HepG2 (cell line): ENCODE measurements around the gene RNASE7. TPM values are rescaled to one million over a fixed set of nuclear protein-coding genes. Genes with fewer than 3 reads are reported as not detected.
A peak's percentile ranks its signal among the peaks of the same experiment; 100 is the strongest.

Experiments used
- ATAC-seq: fragments of 200-7000 bp; cut with Tn5 transposase; 3 replicates; pipeline ENCODE4 v1.9.1; 2020; ENCODE audit warnings: mild to moderate bottlenecking, moderate library complexity
- BruUV-seq: library from RNA; stranded (reverse); fragments of 400-500 nt; replicated peaks from 2 replicates; lab custom pipeline; 2021; lab: Mats Ljungman, UMichigan
- CTCF ChIA-PET: fragments of 300-600 bp; formaldehyde crosslinking; extraction: SDS; loops from one replicate; lab custom pipeline; 2021; ENCODE audit warnings: low total read pairs, inconsistent platforms, low intra/inter-chr PET ratio; lab: Yijun Ruan, JAX
- POLR2A ChIA-PET: fragments of 350-600 bp; sonication (Branson Sonifier 250); formaldehyde crosslinking; loops from one replicate; lab custom pipeline; 2020; ENCODE audit warnings: antibody characterized with exemption, inconsistent platforms; lab: Yijun Ruan, JAX
- DNase-seq: peaks from one replicate; pipeline ENCODE4 v3.0.0-alpha.2; 2015; ENCODE audit warnings: low spot score
- FAIRE-seq: peaks from 3 replicates; lab custom pipeline; 2011; peaks lifted over from hg19 to GRCh38; lab: Jason Lieb, UNC
- H2AFZ ChIP-seq: one replicate; pipeline ENCODE4 v1.6.1; 2011; ENCODE audit warnings: low read length, inconsistent platforms
- H3K27ac ChIP-seq: fragments of 300-600 bp; 3 replicates; pipeline ENCODE4 v1.8.0; 2011; ENCODE audit warnings: mixed run types, mild to moderate bottlenecking, mixed read lengths, low read length, inconsistent platforms; ENCODE audit not compliant: insufficient read depth; ENCODE audit errors: extremely low read length
- H3K27me3 ChIP-seq, 2 experiments: fragments of 200-600 bp in 1 of 2; 2 replicates in 1 of 2; 3 replicates in 1 of 2; pipeline versions ENCODE4 v1.6.0 to v1.8.0; 2011; ENCODE audit warnings: low read length in 2 of 2, mild to moderate bottlenecking in 2 of 2, moderate library complexity in 2 of 2, inconsistent platforms in 1 of 2; ENCODE audit not compliant: insufficient read depth in 2 of 2, control insufficient read depth in 1 of 2
- H3K36me3 ChIP-seq, 2 experiments: fragments of 200-600 bp in 1 of 2; replicated peaks in 1 of 2; 2 replicates in 1 of 2; 3 replicates in 1 of 2; pipeline versions ENCODE4 v1.5.1 to v1.8.0; 2011; ENCODE audit warnings: low read length in 2 of 2, inconsistent platforms in 1 of 2; ENCODE audit not compliant: insufficient read depth in 2 of 2, control insufficient read depth in 1 of 2
- H3K4me1 ChIP-seq: 2 replicates; pipeline ENCODE4 v1.5.1; 2012; ENCODE audit warnings: low read length, inconsistent platforms; ENCODE audit not compliant: insufficient read depth
- H3K4me2 ChIP-seq: 2 replicates; pipeline ENCODE4 v1.6.0; 2011; ENCODE audit warnings: low read depth, low read length, inconsistent platforms
- H3K4me3 ChIP-seq, 3 experiments: fragments of 200-600 bp in 1 of 3; sonication (generic), shearing (Covaris generic) in 1 of 3; replicated peaks in 1 of 3; 2 replicates each; pipeline ENCODE4 v1.5.1; 2011 to 2016; ENCODE audit warnings: low read length in 3 of 3, inconsistent platforms in 2 of 3, low read depth in 2 of 3, mild to moderate bottlenecking in 2 of 3, control low read depth in 1 of 3, mixed read lengths in 1 of 3; ENCODE audit not compliant: insufficient read depth in 1 of 3
- H3K79me2 ChIP-seq: one replicate; pipeline ENCODE4 v1.6.1; 2011; ENCODE audit warnings: low read length, inconsistent platforms; ENCODE audit not compliant: insufficient read depth
- H3K9ac ChIP-seq: 2 replicates; pipeline ENCODE4 v1.6.0; 2011; ENCODE audit warnings: mild to moderate bottlenecking, low read depth, low read length, inconsistent platforms; ENCODE audit not compliant: insufficient read depth
- H3K9me3 ChIP-seq: 2 replicates; pipeline ENCODE4 v1.5.1; 2012; ENCODE audit warnings: mild to moderate bottlenecking, low read length
- H4K20me1 ChIP-seq: 2 replicates; pipeline ENCODE4 v1.6.0; 2011; ENCODE audit warnings: inconsistent platforms, mild to moderate bottlenecking, low read length, moderate library complexity; ENCODE audit not compliant: insufficient read depth
- AGO2 ChIP-seq: fragments of 200-400 bp; formaldehyde crosslinking; optimal IDR thresholded peaks from 2 replicates; pipeline ENCODE3; 2017; ENCODE audit warnings: mild to moderate bottlenecking, low read depth, low read length, moderate library complexity
- HNRNPLL ChIP-seq: fragments of 200-400 bp; formaldehyde crosslinking; IDR thresholded peaks from 2 replicates; pipeline ENCODE4 v1.6.1; 2017; ENCODE audit warnings: mild to moderate bottlenecking, low read depth, low read length; ENCODE audit not compliant: poor library complexity, severe bottlenecking
- NFKB2 ChIP-seq: sonication (generic); formaldehyde crosslinking; IDR thresholded peaks from 2 replicates; pipeline ENCODE4 v1.4.0; 2020; ENCODE audit warnings: missing genetic modification reagents, borderline replicate concordance
- NFKBIZ ChIP-seq: IDR thresholded peaks from 2 replicates; pipeline ENCODE4 v1.6.1; 2018; ENCODE audit warnings: missing genetic modification reagents, missing compliant biosample characterization
- RBFOX2 ChIP-seq: fragments of 200-400 bp; formaldehyde crosslinking; IDR thresholded peaks from 2 replicates; pipeline ENCODE4 v1.6.1; 2017; ENCODE audit warnings: low read depth, mild to moderate bottlenecking, low read length
- ZFAT ChIP-seq: sonication (generic); formaldehyde crosslinking; conservative IDR thresholded peaks from 2 replicates; pipeline ENCODE4 v1.8.1; 2023; ENCODE audit warnings: missing genetic modification reagents, inconsistent platforms
- ZNF788 ChIP-seq: sonication (generic); formaldehyde crosslinking; IDR thresholded peaks from 2 replicates; pipeline ENCODE4 v1.5.0; 2020; ENCODE audit warnings: mild to moderate bottlenecking, missing genetic modification reagents, borderline replicate concordance
- WGBS: methylation state at CpG from one replicate; pipeline ENCODE4 v1.1.6; 2017; ENCODE audit warnings: low lambda C conversion rate; 5-methylcytosine and 5-hydroxymethylcytosine counted together
- in situ Hi-C: cut with HindIII; loops from 2 replicates; pipeline ENCODE4 v1.10.0; 2017; ENCODE audit warnings: low pct_unique_long_range_greater_than_20kb; ENCODE audit not compliant: extremely low pct_ligation_motif_present
- intact Hi-C: fragments of 100-400 bp; cut with micrococcal nuclease; formaldehyde crosslinking; loops from one replicate; pipeline ENCODE4 v1.10.0; 2022; ENCODE audit not compliant: unreplicated experiment
- polyA plus RNA-seq, 8 experiments: library from polyadenylated mRNA; depleted of rRNA in 3 of 8; stranded (reverse) in 7 of 8; unstranded in 1 of 8; fragments of >200 nt; fragmentation: Illumina TruSeq in 4 of 8; extraction: Trizol in 4 of 8; gene quantifications; 2 replicates each; pipeline versions ENCODE4 v1.2.1 to v1.2.3, GENCODE V29; 2011 to 2016; ENCODE audit warnings: low read depth in 4 of 8, missing spikeins in 1 of 8, mixed read lengths in 1 of 8; ENCODE audit not compliant: insufficient read depth in 1 of 8
- total RNA-seq, 5 experiments: library from RNA; depleted of rRNA; stranded (reverse); fragments of >200 nt; fragmentation: Illumina TruSeq; extraction: Trizol; gene quantifications; 2 replicates each; pipeline ENCODE4 v1.2.3, GENCODE V29; 2016; ENCODE audit warnings: low read depth in 1 of 5
- TF ChIP-seq, protein P1 (sequence below): sonication (generic); formaldehyde crosslinking; IDR thresholded peaks from 2 replicates; pipeline ENCODE4 v1.5.1; 2020; ENCODE audit warnings: missing genetic modification reagents, mild to moderate bottlenecking, borderline replicate concordance
- TF ChIP-seq, protein P2 (sequence below), 2 experiments: fragments of 450-650 bp in 1 of 2; sonication (generic) in 1 of 2; formaldehyde crosslinking in 1 of 2; IDR thresholded peaks; 2 replicates each; pipeline versions ENCODE4 v1.6.1 to v1.8.0; 2016 to 2022; ENCODE audit warnings: antibody characterized with exemption in 1 of 2, mild to moderate bottlenecking in 1 of 2, missing genetic modification reagents in 1 of 2

Gene RNASE7
- total and polyA plus RNA-seq, 2 of the 13 experiments (the other 11 are each of a cell fraction or from before 2014, with no cell fraction given) = 0.04 TPM; not detected in 1

DNA sequence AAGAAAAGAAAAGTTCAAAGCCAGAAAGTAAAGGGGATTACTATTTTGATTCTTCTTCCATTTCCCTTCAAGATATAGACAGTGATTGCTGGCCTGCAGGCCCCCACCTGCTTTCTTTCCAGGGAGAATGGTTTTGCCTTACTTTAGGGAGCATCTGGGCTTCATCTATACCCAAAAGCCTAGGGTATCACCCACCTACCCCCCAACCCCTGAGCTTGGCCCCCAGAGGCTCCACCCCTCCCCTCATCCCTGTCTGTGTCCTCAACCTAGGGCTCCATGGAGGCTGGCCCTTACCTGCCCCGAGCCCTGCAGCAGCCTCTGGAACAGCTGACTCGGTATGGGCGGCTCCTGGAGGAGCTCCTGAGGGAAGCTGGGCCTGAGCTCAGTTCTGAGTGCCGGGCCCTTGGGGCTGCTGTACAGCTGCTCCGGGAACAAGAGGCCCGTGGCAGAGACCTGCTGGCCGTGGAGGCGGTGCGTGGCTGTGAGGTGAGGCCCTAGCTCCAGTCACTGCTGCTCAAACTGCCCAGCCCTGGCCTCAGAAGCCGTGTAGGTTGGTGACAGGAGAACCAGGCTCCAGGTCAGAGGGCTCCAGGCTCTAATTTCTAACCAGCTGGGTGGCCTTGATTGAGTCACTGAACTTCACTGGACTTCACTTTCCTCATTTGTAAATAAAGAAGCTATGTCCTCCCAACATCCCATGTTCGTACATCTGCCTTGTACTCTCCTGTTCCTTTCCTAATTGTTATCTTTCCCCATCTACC, 41.6 kb downstream of the RNASE7 start:
- CTCF ChIA-PET = no interaction called here
- no peak overlapping the region for H3K4me3 ChIP-seq
- H3K27me3 ChIP-seq = no peaks in the 10 kb centered on the region
- H4K20me1 ChIP-seq = no peaks in the 10 kb centered on the region
- intact Hi-C loops (no loop called here), in situ Hi-C loops (no loop called here)
- 83% methylated on average over 8 of the region's 11 CpGs for WGBS
- peaks cover 52 to 77% of the 10 kb centered on the region in 2 experiments for H3K36me3 ChIP-seq
- no peak overlapping the region for H3K9ac ChIP-seq
- H3K4me2 ChIP-seq = no peak overlapping the region
- ATAC-seq (peak; percentile 15), DNase-seq (no peak), FAIRE-seq (no peak)
- no TSS peak for BruUV-seq
- H3K4me1 ChIP-seq = peaks cover 22% of the 10 kb centered on the region
- H3K27ac ChIP-seq = no peak overlapping the region
- no peaks in the 10 kb centered on the region for H3K9me3 ChIP-seq
- no peaks in the 10 kb centered on the region for H3K79me2 ChIP-seq
- POLR2A ChIA-PET = interaction anchor here (0.9 to 4.2 kb wide), 10 partner anchors 9 to 69 kb away, joined by 3 to 47 read pairs (median 5); partner anchors contain the start of genes ARHGEF40 and ZNF219
- no peak overlapping the region for H2AFZ ChIP-seq
- peak; percentile 15 for TF ChIP-seq HNRNPLL
- TF ChIP-seq AGO2 = peak; percentile 73
- TF ChIP-seq, protein P1, sequence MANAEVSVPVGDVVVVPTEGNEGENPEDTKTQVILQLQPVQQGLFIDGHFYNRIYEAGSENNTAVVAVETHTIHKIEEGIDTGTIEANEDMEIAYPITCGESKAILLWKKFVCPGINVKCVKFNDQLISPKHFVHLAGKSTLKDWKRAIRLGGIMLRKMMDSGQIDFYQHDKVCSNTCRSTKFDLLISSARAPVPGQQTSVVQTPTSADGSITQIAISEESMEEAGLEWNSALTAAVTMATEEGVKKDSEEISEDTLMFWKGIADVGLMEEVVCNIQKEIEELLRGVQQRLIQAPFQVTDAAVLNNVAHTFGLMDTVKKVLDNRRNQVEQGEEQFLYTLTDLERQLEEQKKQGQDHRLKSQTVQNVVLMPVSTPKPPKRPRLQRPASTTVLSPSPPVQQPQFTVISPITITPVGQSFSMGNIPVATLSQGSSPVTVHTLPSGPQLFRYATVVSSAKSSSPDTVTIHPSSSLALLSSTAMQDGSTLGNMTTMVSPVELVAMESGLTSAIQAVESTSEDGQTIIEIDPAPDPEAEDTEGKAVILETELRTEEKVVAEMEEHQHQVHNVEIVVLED (CRISPR knock-in tag) = no peak
- TF ChIP-seq, protein P2, sequence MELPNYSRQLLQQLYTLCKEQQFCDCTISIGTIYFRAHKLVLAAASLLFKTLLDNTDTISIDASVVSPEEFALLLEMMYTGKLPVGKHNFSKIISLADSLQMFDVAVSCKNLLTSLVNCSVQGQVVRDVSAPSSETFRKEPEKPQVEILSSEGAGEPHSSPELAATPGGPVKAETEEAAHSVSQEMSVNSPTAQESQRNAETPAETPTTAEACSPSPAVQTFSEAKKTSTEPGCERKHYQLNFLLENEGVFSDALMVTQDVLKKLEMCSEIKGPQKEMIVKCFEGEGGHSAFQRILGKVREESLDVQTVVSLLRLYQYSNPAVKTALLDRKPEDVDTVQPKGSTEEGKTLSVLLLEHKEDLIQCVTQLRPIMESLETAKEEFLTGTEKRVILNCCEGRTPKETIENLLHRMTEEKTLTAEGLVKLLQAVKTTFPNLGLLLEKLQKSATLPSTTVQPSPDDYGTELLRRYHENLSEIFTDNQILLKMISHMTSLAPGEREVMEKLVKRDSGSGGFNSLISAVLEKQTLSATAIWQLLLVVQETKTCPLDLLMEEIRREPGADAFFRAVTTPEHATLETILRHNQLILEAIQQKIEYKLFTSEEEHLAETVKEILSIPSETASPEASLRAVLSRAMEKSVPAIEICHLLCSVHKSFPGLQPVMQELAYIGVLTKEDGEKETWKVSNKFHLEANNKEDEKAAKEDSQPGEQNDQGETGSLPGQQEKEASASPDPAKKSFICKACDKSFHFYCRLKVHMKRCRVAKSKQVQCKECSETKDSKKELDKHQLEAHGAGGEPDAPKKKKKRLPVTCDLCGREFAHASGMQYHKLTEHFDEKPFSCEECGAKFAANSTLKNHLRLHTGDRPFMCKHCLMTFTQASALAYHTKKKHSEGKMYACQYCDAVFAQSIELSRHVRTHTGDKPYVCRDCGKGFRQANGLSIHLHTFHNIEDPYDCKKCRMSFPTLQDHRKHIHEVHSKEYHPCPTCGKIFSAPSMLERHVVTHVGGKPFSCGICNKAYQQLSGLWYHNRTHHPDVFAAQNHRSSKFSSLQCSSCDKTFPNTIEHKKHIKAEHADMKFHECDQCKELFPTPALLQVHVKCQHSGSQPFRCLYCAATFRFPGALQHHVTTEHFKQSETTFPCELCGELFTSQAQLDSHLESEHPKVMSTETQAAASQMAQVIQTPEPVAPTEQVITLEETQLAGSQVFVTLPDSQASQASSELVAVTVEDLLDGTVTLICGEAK (IDR thresholded peaks at IDR 0.05) = no peak
- TF ChIP-seq, protein P2 (CRISPR knock-in tag; IDR thresholded peaks at IDR 0.05) = 0 out of 2 replicates have a peak, but pooled peaks have one; percentile 13
- 0 out of 2 replicates have a peak, but pooled peaks have one; percentile 27 for TF ChIP-seq ZNF788 (CRISPR knock-in tag)
- no peak for TF ChIP-seq NFKBIZ (CRISPR knock-in tag)
- TF ChIP-seq RBFOX2 = peak; percentile 45; the same call in 1 of the 2 replicates
- no peak for TF ChIP-seq ZFAT (CRISPR knock-in tag)
- no peak for TF ChIP-seq NFKB2 (CRISPR knock-in tag)
